DND-41 (cell line): ENCODE measurements around the gene MYL2.
A peak's percentile ranks its signal among the peaks of the same experiment; 100 is the strongest.

Experiments used
- ATAC-seq: fragments of 200-7000 bp; cut with Tn5 transposase; 3 replicates; pipeline ENCODE4 v1.9.1; 2021; ENCODE audit warnings: low read depth; ENCODE audit not compliant: insufficient read depth
- DNase-seq: peaks from one replicate; pipeline ENCODE4 v3.0.0-alpha.2; 2020
- H2AFZ ChIP-seq: 2 replicates; pipeline ENCODE4 v1.6.0; 2012; ENCODE audit warnings: low read depth, low read length
- H3K27ac ChIP-seq: 2 replicates; pipeline ENCODE4 v1.5.1; 2012; ENCODE audit warnings: low read length, inconsistent platforms
- H3K27me3 ChIP-seq: fragments of 200-600 bp; sonication (generic); 2 replicates; pipeline ENCODE4 v1.6.0; 2012; ENCODE audit warnings: low read length, mild to moderate bottlenecking, inconsistent platforms; ENCODE audit not compliant: insufficient read depth, poor library complexity
- H3K36me3 ChIP-seq: 2 replicates; pipeline ENCODE4 v1.5.1; 2012; ENCODE audit warnings: low read length, inconsistent platforms; ENCODE audit not compliant: insufficient read depth
- H3K4me1 ChIP-seq: 2 replicates; pipeline ENCODE4 v1.5.1; 2012; ENCODE audit warnings: mild to moderate bottlenecking, low read length; ENCODE audit not compliant: insufficient read depth
- H3K4me2 ChIP-seq: 2 replicates; pipeline ENCODE4 v1.6.0; 2012; ENCODE audit warnings: mild to moderate bottlenecking, moderate library complexity, low read length, inconsistent platforms; ENCODE audit not compliant: insufficient read depth
- H3K4me3 ChIP-seq, 2 experiments: fragments of 200-600 bp in 1 of 2; shearing (Covaris generic) in 1 of 2; 2 replicates each; pipeline ENCODE4 v1.5.1; 2012 to 2016; ENCODE audit warnings: inconsistent platforms in 2 of 2, low read length in 2 of 2, mild to moderate bottlenecking in 2 of 2, low read depth in 1 of 2, moderate library complexity in 1 of 2
- H3K79me2 ChIP-seq: 2 replicates; pipeline ENCODE4 v1.6.0; 2012; ENCODE audit warnings: low read length, inconsistent platforms; ENCODE audit not compliant: insufficient read depth
- H3K9ac ChIP-seq: 2 replicates; pipeline ENCODE4 v1.6.0; 2012; ENCODE audit warnings: low read depth, mild to moderate bottlenecking, inconsistent platforms, low read length, moderate library complexity
- H3K9me3 ChIP-seq: 2 replicates; pipeline ENCODE4 v1.5.1; 2012; ENCODE audit warnings: low read length, moderate library complexity, mild to moderate bottlenecking, inconsistent platforms; ENCODE audit not compliant: insufficient read depth, severe bottlenecking
- H4K20me1 ChIP-seq: 2 replicates; pipeline ENCODE4 v1.6.0; 2012; ENCODE audit warnings: low read length; ENCODE audit not compliant: insufficient read depth
- CTCF ChIP-seq: IDR thresholded peaks from 2 replicates; pipeline ENCODE4 v1.5.1; 2012; ENCODE audit warnings: borderline replicate concordance, low read length, moderate library complexity, mild to moderate bottlenecking; ENCODE audit not compliant: poor library complexity, severe bottlenecking; ENCODE audit errors: extremely low read depth
- EZH2 ChIP-seq: IDR thresholded peaks from 3 replicates; pipeline ENCODE4 v1.6.1; 2012; ENCODE audit warnings: borderline replicate concordance, low read depth, mild to moderate bottlenecking, moderate library complexity, low read length, inconsistent platforms; ENCODE audit not compliant: severe bottlenecking

The MYL2 gene

GRCh38 chr12:110934093-110934852 is 13.9 kb upstream of the MYL2 start:
- Histone ChIP-seq H3K27me3 (no peaks in the 10 kb centered on the region), H3K4me2 (no peak overlapping the region), H3K9me3 (no peaks in the 10 kb centered on the region), H2AFZ (no peak overlapping the region), H3K4me1 (no peaks in the 10 kb centered on the region), H3K4me3 (no peak overlapping the region), H3K79me2 (no peaks in the 10 kb centered on the region), H3K9ac (no peak overlapping the region), H4K20me1 (peaks cover 3% of the 10 kb centered on the region; the same call in 1 of the 2 replicates), H3K36me3 (no peaks in the 10 kb centered on the region), H3K27ac (no peak overlapping the region)
- no peak for TF ChIP-seq EZH2
- TF ChIP-seq CTCF, result no peak
- DNase-seq (no peak), ATAC-seq (no peak)

GRCh38 chr12:110933326-110933974 is 13.1 kb upstream of the MYL2 start:
- H3K79me2 ChIP-seq, result no peaks in the 10 kb centered on the region
- H3K9me3 ChIP-seq, result no peaks in the 10 kb centered on the region
- TF ChIP-seq EZH2 (no peak), CTCF (no peak)
- no peak for ATAC-seq
- H3K27ac ChIP-seq, result no peak overlapping the region
- no peak overlapping the region for H3K9ac ChIP-seq
- no peaks in the 10 kb centered on the region for H3K36me3 ChIP-seq
- no peaks in the 10 kb centered on the region for H3K27me3 ChIP-seq
- DNase-seq, result no peak
- no peaks in the 10 kb centered on the region for H3K4me1 ChIP-seq
- H3K4me2 ChIP-seq, result no peak overlapping the region
- no peak overlapping the region for H3K4me3 ChIP-seq
- H4K20me1 ChIP-seq, result peaks cover 3% of the 10 kb centered on the region; the same call in 1 of the 2 replicates
- no peak overlapping the region for H2AFZ ChIP-seq

DNA sequence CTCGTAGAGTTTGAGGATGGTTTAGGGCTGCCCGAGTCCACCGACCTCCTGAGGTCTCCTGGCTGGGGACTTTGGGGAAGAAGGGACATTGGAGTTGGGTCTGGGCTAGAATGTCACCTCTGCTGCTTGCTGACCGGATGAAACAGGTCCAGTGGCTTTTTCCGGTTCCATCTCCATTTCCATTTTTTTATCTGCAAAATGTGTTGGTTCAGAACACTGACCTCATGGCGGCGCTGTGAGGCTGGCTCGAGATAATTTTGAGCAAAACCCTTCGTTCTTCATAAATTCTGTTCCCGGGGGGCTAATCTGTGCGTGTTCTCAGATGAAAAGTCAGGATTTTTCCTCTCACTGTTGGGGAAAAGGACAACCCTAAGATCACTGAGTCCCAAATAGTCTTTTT is 11.7 kb upstream of the MYL2 start:
- H3K4me1 ChIP-seq, result no peaks in the 10 kb centered on the region
- no peak overlapping the region for H3K4me3 ChIP-seq
- no peak overlapping the region for H2AFZ ChIP-seq
- no peaks in the 10 kb centered on the region for H3K9me3 ChIP-seq
- no peak overlapping the region for H3K9ac ChIP-seq
- DNase-seq (no peak), ATAC-seq (no peak)
- peaks cover 3% of the 10 kb centered on the region; the same call in 1 of the 2 replicates for H4K20me1 ChIP-seq
- no peaks in the 10 kb centered on the region for H3K36me3 ChIP-seq
- peaks cover 2% of the 10 kb centered on the region for H3K27me3 ChIP-seq
- TF ChIP-seq EZH2 (no peak), CTCF (peak; percentile 23)
- no peaks in the 10 kb centered on the region for H3K79me2 ChIP-seq
- H3K4me2 ChIP-seq, result no peak overlapping the region
- no peak overlapping the region for H3K27ac ChIP-seq
